NT2/D1 (cell line): ENCODE results near the gene RPS6KB2.

Experiments used
- SUZ12 ChIP-seq: IDR thresholded peaks from 2 replicates; pipeline ENCODE4 v1.6.1; 2011; ENCODE audit not compliant: insufficient read length, insufficient read depth; ENCODE audit errors: extremely low read depth
- YY1 ChIP-seq: IDR thresholded peaks from 2 replicates; pipeline ENCODE4 v1.6.1; 2011; ENCODE audit not compliant: insufficient read length, insufficient read depth
- ZNF274 ChIP-seq: IDR thresholded peaks from 2 replicates; pipeline ENCODE4 v1.6.1; 2011; ENCODE audit warnings: mild to moderate bottlenecking, low read depth, low read length

- TF ChIP-seq ZNF274 = no peak
- no peak for TF ChIP-seq YY1
- no peak for TF ChIP-seq SUZ12
Measured at GRCh38 chr11:67396587-67397389, 31.5 kb upstream of the RPS6KB2 start.
